ENCODE results near the gene KAT6B.

Gene KAT6B

GRCh38 chr10:74957285-74957961, 131.0 kb downstream of the KAT6B start:
- no peak for DNase-seq

- DNase-seq: no peak
Measured at GRCh38 chr10:74958316-74958715, 131.9 kb downstream of the KAT6B start.

GRCh38 chr10:74960670-74961069, 134.3 kb downstream of the KAT6B start:
- no peak for DNase-seq

- no peak for DNase-seq
Measured at GRCh38 chr10:74962517-74962916, 136.1 kb downstream of the KAT6B start.

- DNase-seq: no peak
Measured at GRCh38 chr10:74963549-74963948, 137.1 kb downstream of the KAT6B start.

GRCh38 chr10:74967911-74968666, 141.7 kb downstream of the KAT6B start:
- no peak for DNase-seq

- no peak for DNase-seq
Measured at GRCh38 chr10:74968667-74969061, 142.3 kb downstream of the KAT6B start.

GRCh38 chr10:74969093-74969492, 142.7 kb downstream of the KAT6B start:
- no peak for DNase-seq

GRCh38 chr10:74969530-74969929, 143.1 kb downstream of the KAT6B start:
- no peak for DNase-seq

- no peak for DNase-seq
Measured at GRCh38 chr10:74973741-74974392, 147.5 kb downstream of the KAT6B start.

- no peak for DNase-seq
Measured at GRCh38 chr10:74975758-74976157, 149.4 kb downstream of the KAT6B start.

GRCh38 chr10:74976565-74976964, 150.2 kb downstream of the KAT6B start:
- no peak for DNase-seq

GRCh38 chr10:74977072-74977471, 150.7 kb downstream of the KAT6B start:
- DNase-seq: no peak

- no peak for DNase-seq
Measured at GRCh38 chr10:74977913-74978847, 151.8 kb downstream of the KAT6B start.

GRCh38 chr10:74981831-74982633, 155.6 kb downstream of the KAT6B start:
- no peak for DNase-seq

- DNase-seq: no peak
Measured at GRCh38 chr10:74982634-74982982, 156.2 kb downstream of the KAT6B start.

GRCh38 chr10:74983383-74983782, 157.0 kb downstream of the KAT6B start:
- no peak for DNase-seq

GRCh38 chr10:74987339-74988053, 161.1 kb downstream of the KAT6B start:
- DNase-seq: no peak

GRCh38 chr10:74988054-74988775, 161.8 kb downstream of the KAT6B start:
- DNase-seq: no peak

- no peak for DNase-seq
Measured at GRCh38 chr10:74988832-74989561, 162.6 kb downstream of the KAT6B start.

All from activated T-cell treated with anti-CD3 and anti-CD28 coated beads, Interleukin-2, amount 50 U/mL, for 1 hour (primary cell).